Measurements from ENCODE around the gene ORM1.
"Not testable (repeated sequence)": the region's sequence is repeated elsewhere in the genome, so short reads cannot be mapped to it uniquely, and the experiment has no call there.

ORM1 gene

GRCh38 chr9:114321759-114322158 lies 1.1 kb upstream of the ORM1 start:
- H3K27ac ChIP-seq (ENCODE audit: extremely low read depth, low read depth, low read length): no peak overlapping the region
- no peaks in the 10 kb centered on the region for H3K36me3 ChIP-seq (ENCODE audit: control insufficient read depth in 2 of 2, insufficient read depth in 1 of 2, low read length in 2 of 2)
- ChIA-PET CTCF (interaction anchor here (0.6 to 2.0 kb wide), 3 partner anchors 19 to 332 kb away, joined by 3 to 7 read pairs (median 3); no protein-coding TSS in a partner anchor), POLR2A (no interaction called here)
- no peak for TF ChIP-seq TCF7L2 (IDR thresholded peaks at IDR 0.05; ENCODE audit: borderline replicate concordance, low read depth, low read length)
- no peak for TF ChIP-seq ZNF266 (tag by site-specific recombination; IDR thresholded peaks at IDR 0.05; ENCODE audit: low read depth)
- no peak for TF ChIP-seq GLI4 (tag by site-specific recombination; IDR thresholded peaks at IDR 0.05)
- no peak for TF ChIP-seq ZFP3 (tag by site-specific recombination; IDR thresholded peaks at IDR 0.05; ENCODE audit: low read depth)
- no peak for TF ChIP-seq KLF7 (tag by site-specific recombination; IDR thresholded peaks at IDR 0.05; ENCODE audit: borderline replicate concordance)
- H3K4me1 ChIP-seq (ENCODE audit: control insufficient read depth, insufficient read depth, low read length): no peaks in the 10 kb centered on the region
- H3K9me3 ChIP-seq (ENCODE audit: control insufficient read depth, insufficient read depth, low read depth, low read length): no peaks in the 10 kb centered on the region
- no peak overlapping the region for H3K4me3 ChIP-seq (ENCODE audit: low read depth, low read length)

GRCh38 chr9:114322160-114322818 lies 609 bp upstream of the ORM1 start:
- CTCF ChIA-PET: interaction anchor here (2.0 kb wide), 1 partner anchor 240 kb away, joined by 7 read pairs; no protein-coding TSS in a partner anchor
- H3K27ac ChIP-seq (ENCODE audit: extremely low read depth, low read depth, low read length); H3K36me3 ChIP-seq (ENCODE audit: control insufficient read depth in 2 of 2, insufficient read depth in 1 of 2, low read length in 2 of 2); H3K4me3 ChIP-seq (ENCODE audit: low read depth, low read length); H3K9me3 ChIP-seq (ENCODE audit: control insufficient read depth, insufficient read depth, low read depth, low read length); H3K4me1 ChIP-seq (ENCODE audit: control insufficient read depth, insufficient read depth, low read length); POLR2A ChIA-PET: not testable (repeated sequence)

- H3K36me3 ChIP-seq (ENCODE audit: control insufficient read depth in 2 of 2, insufficient read depth in 1 of 2, low read length in 2 of 2); CTCF ChIA-PET; H3K4me1 ChIP-seq (ENCODE audit: control insufficient read depth, insufficient read depth, low read length); H3K27ac ChIP-seq (ENCODE audit: extremely low read depth, low read depth, low read length); H3K4me3 ChIP-seq (ENCODE audit: low read depth, low read length); POLR2A ChIA-PET; H3K9me3 ChIP-seq (ENCODE audit: control insufficient read depth, insufficient read depth, low read depth, low read length): not testable (repeated sequence)
Measured at GRCh38 chr9:114323849-114324248, 951 bp downstream of the ORM1 start.

GRCh38 chr9:114324492-114324891 lies 1.6 kb downstream of the ORM1 start:
- Histone ChIP-seq H3K27ac (ENCODE audit: extremely low read depth, low read depth, low read length) (no peak overlapping the region), H3K4me1 (ENCODE audit: control insufficient read depth, insufficient read depth, low read length) (no peaks in the 10 kb centered on the region), H3K9me3 (ENCODE audit: control insufficient read depth, insufficient read depth, low read depth, low read length) (no peaks in the 10 kb centered on the region), H3K4me3 (ENCODE audit: low read depth, low read length) (no peak overlapping the region), H3K36me3 (ENCODE audit: control insufficient read depth in 2 of 2, insufficient read depth in 1 of 2, low read length in 2 of 2) (no peaks in the 10 kb centered on the region)
- TF ChIP-seq ZNF704 (tag by site-specific recombination; IDR thresholded peaks at IDR 0.05) (no peak), ZBTB48 (tag by site-specific recombination; IDR thresholded peaks at IDR 0.05) (no peak), ZNF146 (tag by site-specific recombination; IDR thresholded peaks at IDR 0.05) (no peak), ZSCAN30 (tag by site-specific recombination; IDR thresholded peaks at IDR 0.05) (no peak), PBX3 (CRISPR knock-in tag; IDR thresholded peaks at IDR 0.05) (no peak), ZSCAN5A (tag by site-specific recombination; IDR thresholded peaks at IDR 0.05) (no peak), ZNF518A (tag by site-specific recombination; conservative IDR thresholded peaks at IDR 0.05; ENCODE audit: low read depth) (no peak), ZNF747 (tag by site-specific recombination; IDR thresholded peaks at IDR 0.05) (no peak), ZFP41 (tag by site-specific recombination; IDR thresholded peaks at IDR 0.05; ENCODE audit: borderline replicate concordance) (no peak), ZXDB (tag by site-specific recombination; IDR thresholded peaks at IDR 0.05) (no peak)
- POLR2A ChIA-PET: no interaction called here
- CTCF ChIA-PET: interaction anchor here (0.6 kb wide), 1 partner anchor 1204 kb away, joined by 3 read pairs; no protein-coding TSS in a partner anchor

- H3K4me1 ChIP-seq (ENCODE audit: control insufficient read depth, insufficient read depth, low read length); H3K4me3 ChIP-seq (ENCODE audit: low read depth, low read length); H3K9me3 ChIP-seq (ENCODE audit: control insufficient read depth, insufficient read depth, low read depth, low read length); H3K36me3 ChIP-seq (ENCODE audit: control insufficient read depth in 2 of 2, insufficient read depth in 1 of 2, low read length in 2 of 2); H3K27ac ChIP-seq (ENCODE audit: extremely low read depth, low read depth, low read length); POLR2A ChIA-PET: not testable (repeated sequence)
- CTCF ChIA-PET: interaction anchor here (0.6 kb wide), 1 partner anchor 1203 kb away, joined by 3 read pairs; no protein-coding TSS in a partner anchor
Measured at GRCh38 chr9:114324965-114325364, 2.1 kb downstream of the ORM1 start.

Data from HEK293 (cell line).